HG03378 (cell line): ENCODE data around the gene CDV3.
"Not testable (repeated sequence)": the region's sequence is repeated elsewhere in the genome, so short reads cannot be mapped to it uniquely, and the experiment has no call there.

ENCODE experiments used
- ATAC-seq: cut with Tn5 transposase; IDR thresholded peaks from one replicate; pipeline ENCODE4 v1.9.1; 2021; ENCODE audit warnings: mild to moderate bottlenecking, moderate library complexity; ENCODE audit not compliant: unreplicated experiment

CDV3 gene, protein sequence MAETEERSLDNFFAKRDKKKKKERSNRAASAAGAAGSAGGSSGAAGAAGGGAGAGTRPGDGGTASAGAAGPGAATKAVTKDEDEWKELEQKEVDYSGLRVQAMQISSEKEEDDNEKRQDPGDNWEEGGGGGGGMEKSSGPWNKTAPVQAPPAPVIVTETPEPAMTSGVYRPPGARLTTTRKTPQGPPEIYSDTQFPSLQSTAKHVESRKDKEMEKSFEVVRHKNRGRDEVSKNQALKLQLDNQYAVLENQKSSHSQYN

DNA sequence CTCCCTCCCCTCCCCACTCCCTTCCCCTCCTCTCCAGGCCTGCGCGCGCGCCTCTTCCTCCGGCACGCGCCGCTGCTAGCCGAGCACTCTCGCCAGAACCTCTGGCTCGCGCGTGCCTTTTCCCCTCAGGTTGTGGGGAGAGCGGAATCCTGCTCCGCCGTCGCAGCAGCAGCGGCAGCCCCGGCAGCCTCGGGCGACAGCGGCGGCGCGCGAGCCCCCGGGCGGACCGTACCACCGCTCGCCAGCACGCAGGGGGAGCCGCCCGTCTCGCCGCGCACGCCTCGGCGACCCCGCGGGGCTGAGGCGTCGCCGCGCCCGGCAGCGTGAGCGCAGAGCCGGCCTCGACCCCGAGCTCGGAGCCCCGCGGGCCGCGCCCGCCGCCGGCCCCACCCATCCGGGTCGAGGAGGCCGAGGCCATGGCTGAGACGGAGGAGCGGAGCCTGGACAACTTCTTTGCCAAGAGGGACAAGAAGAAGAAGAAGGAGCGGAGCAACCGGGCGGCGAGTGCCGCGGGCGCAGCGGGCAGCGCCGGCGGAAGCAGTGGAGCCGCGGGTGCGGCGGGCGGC is at the start of gene CDV3:
CDV3 (plus strand) TSS at position 58 of the 566 bp plus-strand sequence; CDS start at position 417, 359 bp downstream.
- ATAC-seq = peak; percentile 12

DNA sequence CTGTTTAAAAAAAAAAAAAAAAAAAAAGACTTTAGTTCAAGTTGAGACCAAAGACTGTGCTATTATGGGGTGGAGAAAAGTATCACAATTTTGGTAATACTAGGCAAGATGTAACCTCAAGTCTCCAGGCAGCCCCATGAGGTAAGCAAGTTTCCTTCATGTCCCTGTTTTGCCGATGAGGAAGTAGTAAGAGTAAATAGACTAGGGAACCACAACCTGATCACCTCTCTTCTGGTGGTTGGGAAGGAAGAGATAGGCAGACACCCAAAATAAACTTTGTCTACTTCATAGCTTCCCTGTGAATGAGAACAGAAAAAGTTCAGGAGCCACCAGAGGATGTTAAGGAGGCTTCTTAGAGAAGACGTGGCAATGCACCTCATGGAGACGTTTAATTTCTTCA is 49.7 kb upstream of the CDV3 start:
- ATAC-seq = not testable (repeated sequence)

DNA sequence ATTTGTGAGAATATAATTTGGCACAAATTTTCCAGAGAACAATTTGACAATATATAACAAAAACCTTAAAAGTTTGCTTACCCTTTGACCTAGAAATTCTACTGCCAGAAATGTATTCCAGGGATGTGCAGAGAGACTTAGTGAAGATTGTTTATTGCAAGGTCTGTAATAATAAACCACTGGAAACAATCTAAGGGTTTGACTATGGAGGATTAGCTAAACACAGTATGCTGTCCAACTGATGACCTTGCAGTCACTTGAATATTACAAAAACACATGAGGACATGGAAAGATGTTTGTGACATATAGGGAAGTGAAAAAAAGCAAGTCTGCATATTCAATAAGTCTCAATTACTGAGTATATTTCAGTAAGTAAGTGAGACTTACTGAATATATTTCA is 48.1 kb upstream of the CDV3 start:
- no peak for ATAC-seq

DNA sequence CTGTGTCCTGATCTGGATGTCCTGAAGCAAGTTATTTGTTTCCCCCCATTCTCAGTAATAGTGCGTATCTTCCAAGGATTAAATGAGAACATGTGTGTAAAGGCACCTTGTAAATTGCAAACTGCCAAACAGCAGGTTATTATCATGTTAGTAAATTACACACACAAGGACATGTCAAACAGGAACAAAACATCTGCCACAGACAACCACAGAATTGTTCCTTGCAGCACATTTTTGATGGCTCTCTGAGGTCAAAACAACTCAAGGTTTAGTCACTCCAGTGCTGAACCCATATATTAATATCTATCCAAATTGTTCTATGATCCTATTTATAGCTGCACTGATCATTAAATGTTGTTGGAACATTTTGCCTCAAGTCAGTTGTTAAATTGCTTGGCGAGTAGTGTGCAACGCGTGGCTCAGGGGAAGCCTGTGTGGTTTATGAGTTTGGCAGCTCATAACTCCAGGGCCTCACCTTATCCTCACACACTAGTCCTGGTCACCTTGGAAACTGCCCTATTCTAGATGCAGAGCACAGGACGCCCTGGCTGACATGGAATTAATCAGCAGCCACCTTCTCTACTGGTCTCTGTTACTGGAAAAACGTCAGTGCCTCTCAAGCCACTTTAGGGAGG is 46.3 kb upstream of the CDV3 start:
- ATAC-seq = no peak

DNA sequence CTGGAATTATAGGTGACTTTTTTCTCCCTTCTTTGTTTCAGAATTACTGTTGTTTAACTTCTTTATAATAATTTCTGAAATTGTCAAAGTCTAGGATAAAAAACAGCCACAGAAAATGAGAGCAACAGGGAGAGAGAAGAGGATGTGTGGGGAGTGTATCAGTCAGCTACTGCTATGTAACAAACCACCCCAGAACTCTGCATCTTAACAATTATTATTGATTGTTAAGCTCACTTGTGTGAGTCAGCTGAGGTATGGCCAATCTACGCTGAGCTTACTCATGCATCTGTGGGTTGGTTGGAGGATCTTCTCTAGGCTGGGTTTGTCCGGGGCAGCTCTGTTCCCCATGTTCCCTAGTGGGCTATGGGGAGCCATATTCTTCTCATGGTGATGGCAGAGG is 43.7 kb upstream of the CDV3 start:
- ATAC-seq = no peak

DNA sequence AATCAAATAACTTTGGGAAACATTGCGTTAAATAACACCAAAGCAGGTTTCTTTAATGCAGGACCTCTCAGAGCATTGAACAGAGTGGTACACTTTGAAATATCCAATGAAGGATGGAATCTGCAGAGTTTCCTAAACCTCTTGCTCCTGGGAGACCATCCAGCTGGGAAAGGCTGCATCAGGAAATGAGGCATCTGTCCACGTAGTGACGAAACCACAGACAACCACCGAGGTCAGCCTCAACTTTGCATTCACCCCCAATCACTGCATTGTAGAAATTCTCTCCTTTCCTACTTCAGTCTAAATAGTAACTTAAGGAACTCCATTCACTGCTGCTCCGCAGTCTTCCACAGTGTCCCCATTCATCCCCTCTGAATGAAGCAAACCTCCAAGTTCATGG is 41.5 kb upstream of the CDV3 start:
- ATAC-seq = no peak

DNA sequence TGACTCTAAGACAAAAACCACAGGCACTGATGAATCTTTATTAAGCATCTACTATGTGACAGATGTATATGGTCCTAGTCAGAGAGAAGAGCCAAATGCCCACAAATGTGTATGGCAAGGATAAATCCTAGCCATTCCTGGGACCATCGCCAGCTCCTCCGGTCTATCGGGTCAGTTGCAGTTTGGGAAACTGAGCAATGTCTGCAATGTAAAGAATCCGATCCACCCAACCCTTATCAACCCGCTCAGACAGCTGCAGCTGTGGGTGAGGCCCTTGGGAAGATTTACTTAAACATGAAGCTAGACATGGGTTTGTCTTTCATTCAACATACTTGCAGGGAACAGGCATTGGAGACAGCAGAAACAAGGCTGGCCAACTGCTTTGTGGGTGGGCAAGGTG is 40.5 kb upstream of the CDV3 start:
- ATAC-seq = no peak

DNA sequence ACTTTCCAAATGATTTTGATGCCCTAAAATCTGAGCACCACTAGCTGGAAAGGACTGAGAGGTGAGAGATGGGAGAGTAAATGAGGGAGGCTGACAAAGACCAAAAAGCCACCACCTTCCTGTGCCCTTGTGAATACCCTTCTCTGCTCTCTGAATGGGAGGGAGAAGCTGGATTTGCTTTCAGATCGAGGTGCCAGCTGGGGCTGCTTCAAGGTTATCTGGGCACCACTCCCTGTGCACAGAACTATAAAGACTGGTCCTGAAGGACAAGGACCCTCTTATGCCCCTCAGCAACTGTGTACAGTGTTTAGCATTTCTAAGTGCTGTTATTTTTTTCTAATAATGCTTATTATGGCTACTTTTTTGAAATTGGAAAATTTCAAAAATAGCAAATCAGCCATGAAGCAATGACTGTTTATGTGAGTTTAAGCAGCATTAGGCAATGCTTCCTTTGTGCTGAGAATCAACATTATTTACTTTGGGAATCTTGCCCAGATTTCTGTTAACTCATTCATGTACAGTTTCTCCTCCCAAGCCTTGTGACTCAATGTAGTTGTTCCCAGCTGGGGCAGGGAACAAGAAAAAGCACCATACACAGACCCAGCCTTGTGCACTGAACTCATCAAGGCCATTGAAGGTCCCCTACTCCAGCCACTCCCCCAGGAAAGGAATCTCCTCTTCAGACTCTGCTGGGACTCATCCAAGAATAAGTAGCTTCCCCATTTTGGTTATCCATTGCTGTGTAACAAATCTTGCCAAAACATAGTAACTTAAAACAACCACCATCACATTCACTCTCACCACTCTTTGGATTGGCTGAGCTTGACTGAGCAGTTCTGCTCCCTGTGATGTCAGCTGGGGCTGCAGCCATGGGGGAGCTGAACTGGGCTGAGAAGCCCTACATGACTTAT is 37.3 kb upstream of the CDV3 start:
- ATAC-seq = no peak

DNA sequence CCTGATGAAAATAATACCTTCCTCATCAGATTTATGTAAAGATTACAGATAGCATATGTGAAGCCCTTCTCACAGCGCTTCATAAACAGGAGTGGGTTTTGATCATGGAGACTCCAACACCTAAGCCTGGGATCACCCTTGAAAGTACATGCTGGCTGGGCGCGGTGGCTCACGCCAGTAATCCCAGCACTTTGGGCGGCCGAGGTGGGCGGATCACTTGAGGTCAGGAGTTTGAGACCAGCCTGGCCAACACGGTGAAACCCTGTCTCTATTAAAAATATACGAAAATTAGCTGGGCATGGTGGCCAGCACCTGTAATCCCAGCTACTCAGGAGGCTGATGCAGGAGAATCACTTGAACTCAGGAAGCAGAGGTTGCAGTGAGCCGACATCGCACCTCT is 36.4 kb upstream of the CDV3 start:
- ATAC-seq = not testable (repeated sequence)

DNA sequence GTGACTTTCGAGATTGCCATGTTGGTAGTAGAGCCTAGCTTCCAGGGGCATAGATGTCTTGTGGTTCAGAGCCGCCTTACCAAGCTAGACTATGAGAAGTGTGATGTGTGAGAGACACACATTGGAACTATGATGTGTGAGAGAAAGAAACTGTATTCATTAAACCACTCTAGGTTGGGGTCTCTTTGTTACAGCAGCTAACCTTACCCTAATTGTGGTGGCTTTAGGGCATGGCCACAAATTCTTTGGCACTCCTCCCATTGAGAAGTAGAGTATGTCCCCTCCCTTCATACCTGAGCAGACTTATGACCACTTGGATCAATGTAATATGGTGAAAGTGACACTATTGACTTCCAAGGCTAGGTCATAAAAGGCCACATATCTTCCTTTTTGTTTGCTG is 35.3 kb upstream of the CDV3 start:
- no peak for ATAC-seq

DNA sequence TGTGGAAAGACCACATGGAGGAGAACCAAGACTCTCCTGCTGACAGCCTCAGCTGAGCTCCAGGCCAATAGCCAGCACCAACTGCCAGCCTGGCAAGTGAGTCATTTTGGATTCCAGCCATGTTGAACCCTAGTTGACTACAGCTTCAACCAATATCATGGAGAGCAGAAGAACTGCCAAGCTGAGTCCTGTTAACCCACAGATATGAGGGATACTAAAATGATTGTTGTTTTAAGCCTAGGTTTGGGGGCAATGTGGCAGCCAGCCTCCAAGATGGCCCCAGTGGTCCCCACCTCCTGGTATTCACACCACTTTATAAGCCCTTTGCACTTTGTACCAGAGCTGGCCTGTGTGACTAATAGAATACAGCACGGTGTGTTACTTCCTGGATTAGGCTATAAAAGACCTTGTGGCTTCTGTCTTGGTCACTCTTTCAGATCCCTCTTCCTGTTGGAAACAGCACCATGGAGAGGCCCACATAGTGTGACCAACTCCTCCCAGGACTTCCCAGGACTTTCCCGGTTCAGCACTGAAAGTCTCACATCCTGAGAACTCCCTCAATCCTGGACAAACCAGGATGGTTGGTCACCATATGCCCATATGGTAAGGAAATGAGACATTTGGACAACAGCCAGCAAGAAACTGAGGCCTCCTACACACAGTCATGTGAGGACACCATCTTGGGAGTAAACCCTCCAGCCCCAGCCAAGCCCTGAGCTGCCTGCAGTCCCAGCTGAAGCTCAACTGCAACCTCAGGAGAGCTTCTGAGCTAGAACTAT is 32.4 kb upstream of the CDV3 start:
- ATAC-seq = no peak

DNA sequence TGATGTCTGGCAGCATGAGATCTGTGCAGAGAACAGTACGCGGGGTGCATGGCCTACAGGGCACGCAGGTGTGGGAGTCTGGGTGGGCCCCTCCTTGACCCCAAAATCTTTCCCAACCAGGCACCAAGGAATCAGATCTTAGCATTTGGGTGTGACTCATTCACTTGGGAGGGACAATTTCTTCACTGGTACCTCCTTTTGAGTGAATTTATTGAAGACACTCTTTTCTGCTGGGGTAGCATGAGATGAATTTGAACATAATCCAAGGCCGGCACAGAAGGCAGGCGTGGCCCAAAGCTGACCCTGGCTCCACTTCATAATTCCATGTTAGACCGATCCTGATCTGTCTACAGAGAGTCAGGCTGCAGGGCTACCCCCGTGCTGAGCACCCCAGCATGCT is 30.6 kb upstream of the CDV3 start:
- ATAC-seq = no peak

DNA sequence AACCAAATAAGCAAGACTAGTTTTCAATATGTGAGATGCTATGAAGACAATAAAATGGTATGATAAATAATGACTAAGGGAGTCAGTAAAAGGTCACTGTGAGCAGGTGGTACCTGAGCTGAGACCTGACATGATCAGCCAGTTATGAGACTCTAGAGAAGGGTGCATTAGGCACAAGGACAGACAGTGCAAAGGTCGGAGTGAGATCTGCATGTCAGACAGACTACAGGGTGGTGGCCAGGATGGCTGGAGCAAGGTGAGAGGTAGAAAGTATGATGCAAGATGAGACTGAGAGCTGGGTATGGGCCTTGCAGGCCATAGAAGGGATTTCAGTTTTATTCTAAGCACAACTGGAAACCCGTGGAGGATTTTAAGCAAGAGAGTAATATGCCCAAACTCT is 28.5 kb upstream of the CDV3 start:
- not testable (repeated sequence) for ATAC-seq

DNA sequence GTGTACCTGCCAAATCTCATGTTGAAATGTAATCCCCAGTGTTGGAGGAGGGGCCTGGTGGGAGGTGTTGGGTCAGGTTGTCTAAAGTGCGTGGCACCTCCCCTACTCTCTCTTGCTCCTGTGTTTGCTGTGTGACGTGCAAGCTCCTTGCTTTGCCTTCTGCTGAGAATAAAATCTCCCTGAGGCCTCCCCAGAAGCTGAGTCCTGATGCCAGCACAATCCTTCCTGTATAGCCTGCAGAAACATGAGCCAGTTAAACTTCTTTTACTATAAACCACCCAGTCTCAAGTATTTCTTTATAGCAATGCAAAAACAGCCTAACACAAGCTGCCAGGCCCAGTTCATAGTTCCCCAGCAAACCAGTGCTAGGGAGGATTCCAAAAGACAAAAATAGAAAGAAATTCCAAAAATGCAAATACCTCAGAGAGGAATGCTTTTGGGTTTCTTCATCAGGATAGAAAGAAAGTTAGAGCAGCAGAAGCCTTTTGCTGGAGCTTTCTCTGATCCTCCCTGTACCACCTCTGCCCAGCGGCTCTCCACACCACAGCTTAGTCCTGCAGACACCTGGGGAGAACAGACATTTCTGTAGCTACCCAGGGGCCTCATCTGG is 25.9 kb upstream of the CDV3 start:
- no peak for ATAC-seq

DNA sequence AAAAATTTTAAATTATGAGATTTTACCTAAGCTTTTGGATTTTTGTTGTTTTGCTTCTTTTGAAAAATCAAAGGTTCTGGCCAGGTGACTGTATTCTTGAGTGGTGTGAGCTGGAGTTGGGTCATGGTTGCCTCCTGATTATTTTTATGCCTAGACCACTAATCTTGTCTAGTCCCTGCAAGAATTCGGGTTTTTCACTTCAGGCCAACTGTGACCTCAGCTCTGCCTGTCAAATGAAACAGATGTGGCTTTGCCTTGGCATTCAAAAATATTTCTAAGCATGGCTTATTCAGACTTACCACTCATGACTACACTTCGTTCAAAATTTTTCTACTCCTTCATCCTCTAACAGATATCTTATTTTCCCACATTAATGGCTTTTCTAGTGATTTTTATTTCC is 25.4 kb upstream of the CDV3 start:
- no peak for ATAC-seq

DNA sequence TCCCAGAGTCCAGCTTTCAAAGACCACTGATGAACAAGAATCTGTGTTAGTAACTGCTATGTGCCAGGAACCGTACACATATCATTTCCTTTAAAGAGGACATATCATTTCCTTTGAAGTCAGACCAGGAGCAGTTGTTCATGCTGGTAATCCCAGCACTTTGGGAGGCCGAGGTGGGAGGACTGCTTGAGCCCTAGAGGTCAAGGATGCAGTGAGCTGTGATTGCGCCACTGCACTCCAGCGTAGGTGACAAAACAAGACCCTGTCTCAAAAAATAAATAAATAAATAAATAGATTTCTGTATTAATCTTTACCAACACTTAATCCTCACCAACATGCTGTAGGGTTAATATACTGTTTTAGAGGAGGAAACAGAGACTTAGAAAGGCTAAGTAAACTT is 23.9 kb upstream of the CDV3 start:
- ATAC-seq = no peak

DNA sequence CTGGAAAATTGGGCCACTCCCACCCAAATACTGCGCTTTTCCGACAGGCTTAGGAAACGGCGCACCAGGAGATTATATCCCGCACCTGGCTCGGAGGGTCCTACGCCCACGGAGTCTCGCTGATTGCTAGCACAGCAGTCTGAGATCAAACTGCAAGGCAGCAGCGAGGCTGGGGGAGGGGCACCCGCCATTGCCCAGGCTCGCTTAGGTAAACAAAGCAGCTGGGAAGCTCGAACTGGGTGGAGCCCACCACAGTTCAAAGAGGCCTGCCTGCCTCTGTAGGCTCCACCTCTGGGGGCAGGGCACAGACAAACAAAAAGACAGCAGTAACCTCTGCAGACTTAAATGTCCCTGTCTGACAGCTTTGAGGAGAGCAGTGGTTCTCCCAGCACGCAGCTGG is 21.9 kb upstream of the CDV3 start:
- ATAC-seq = not testable (repeated sequence)

DNA sequence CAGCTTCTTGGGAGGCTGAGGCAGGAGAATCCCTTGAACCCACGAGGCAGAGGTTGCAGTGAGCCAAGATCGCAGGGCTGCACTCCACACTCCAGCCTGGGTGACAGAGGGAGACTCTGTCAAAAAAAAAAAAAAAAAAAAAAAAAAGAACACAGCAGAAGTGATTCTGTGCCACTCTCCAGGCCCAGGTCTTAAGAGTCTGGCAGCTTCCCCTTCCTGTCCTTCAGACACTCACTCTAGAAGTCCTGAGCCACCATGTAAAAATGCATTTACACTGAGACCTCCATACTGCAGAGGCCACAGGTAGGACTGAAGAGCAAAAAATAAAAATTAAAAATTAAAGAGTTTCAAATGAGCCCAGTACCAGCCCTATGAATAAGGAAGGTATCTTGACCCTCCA is 11.8 kb upstream of the CDV3 start:
- ATAC-seq = no peak

DNA sequence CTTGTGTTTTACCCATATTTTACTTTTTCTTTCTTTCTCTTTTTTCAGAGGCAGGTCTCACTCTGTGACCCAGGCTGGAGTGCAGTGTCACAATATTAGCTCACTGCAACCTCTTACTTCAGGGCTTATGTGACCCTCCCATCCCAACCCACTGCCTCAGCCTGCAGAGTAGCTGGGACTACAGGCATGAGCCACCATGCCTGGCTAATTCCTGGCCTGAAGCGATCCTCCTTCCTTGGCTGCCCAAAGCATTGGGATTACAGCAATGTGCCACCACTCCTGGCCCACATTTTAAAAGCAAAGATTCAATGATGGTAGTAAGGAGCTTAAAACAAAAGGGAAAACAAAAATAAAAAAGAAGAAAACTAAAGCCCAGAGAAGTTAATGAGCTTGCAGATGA is 11.1 kb upstream of the CDV3 start:
- no peak for ATAC-seq

DNA sequence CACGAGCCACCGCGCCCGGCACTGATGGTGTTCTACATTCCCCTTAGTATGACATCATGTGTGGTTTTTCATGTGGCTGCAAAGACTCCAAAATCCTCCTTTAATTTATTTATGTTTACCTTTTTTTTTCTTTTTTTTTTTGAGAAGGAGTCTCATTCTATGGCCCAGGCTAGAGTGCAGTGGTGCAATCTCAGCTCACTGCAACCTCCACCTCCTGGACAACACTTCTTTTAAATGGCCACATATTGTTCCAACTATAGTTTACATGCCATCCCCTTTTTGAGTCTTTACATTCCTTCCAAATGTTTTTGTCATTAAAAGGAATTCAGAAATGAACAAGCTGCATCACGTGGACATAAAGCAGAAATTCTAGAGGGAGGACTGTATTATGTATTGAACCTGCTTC is 10.3 kb upstream of the CDV3 start:
- no peak for ATAC-seq
